ENCODE results near the gene COG1. TPM values are rescaled to one million over a fixed set of nuclear protein-coding genes. Genes with fewer than 3 reads are reported as not detected.

The COG1 gene
- total and polyA plus RNA-seq, 9 of the 15 experiments (the other 6 are each of a cell fraction or from before 2014, with no cell fraction given) = 9.5 to 26.8 (median 12.9) TPM

GRCh38 chr17:73158133-73158532 is 34.7 kb upstream of the COG1 start (continued):
- TF ChIP-seq RERE (CRISPR knock-in tag; IDR thresholded peaks at IDR 0.05; ENCODE audit: borderline replicate concordance) (no peak), ZNF76 (CRISPR knock-in tag; IDR thresholded peaks at IDR 0.05; ENCODE audit: borderline replicate concordance) (no peak), SAP30 (IDR thresholded peaks at IDR 0.05; ENCODE audit: borderline replicate concordance, insufficient read depth, low read depth, low read length, poor library complexity, severe bottlenecking) (no peak), CREB5 (CRISPR knock-in tag; IDR thresholded peaks at IDR 0.05) (no peak), DIDO1 (tag; IDR thresholded peaks at IDR 0.05; ENCODE audit: low read depth) (no peak), PHF21A (IDR thresholded peaks at IDR 0.05; ENCODE audit: borderline replicate concordance, low read depth) (no peak), CC2D1A (IDR thresholded peaks at IDR 0.05) (no peak), TOE1 (IDR thresholded peaks at IDR 0.05; ENCODE audit: borderline replicate concordance) (no peak), TOE1 (CRISPR knock-in tag; IDR thresholded peaks at IDR 0.05; ENCODE audit: borderline replicate concordance, low read depth) (no peak), NR1H2 (CRISPR knock-in tag; IDR thresholded peaks at IDR 0.05) (no peak), MXD1 (CRISPR knock-in tag; IDR thresholded peaks at IDR 0.05; ENCODE audit: borderline replicate concordance, poor library complexity, severe bottlenecking) (no peak), CTBP1 (IDR thresholded peaks at IDR 0.05; ENCODE audit: borderline replicate concordance) (no peak), FOXP4 (CRISPR knock-in tag; IDR thresholded peaks at IDR 0.05; ENCODE audit: borderline replicate concordance) (no peak), TBP (optimal IDR thresholded peaks at IDR 0.05; ENCODE audit: low read depth, low read length) (no peak), KDM1A (IDR thresholded peaks at IDR 0.05) (peak; percentile 30; a peak in 1 of 4 replicates), PKNOX1 (IDR thresholded peaks at IDR 0.05) (no peak), BCOR (IDR thresholded peaks at IDR 0.05) (peak; percentile 79), SUPT5H (IDR thresholded peaks at IDR 0.05) (no peak), PHTF2 (CRISPR knock-in tag; IDR thresholded peaks at IDR 0.05) (no peak)

Data from K562 (cell line).